Esophagus muscularis mucosa (tissue), 3 donors: ENCODE measurements around the gene TRABD2B.

Source experiments
- POLR2A ChIP-seq: fragments of 450-650 bp; IDR thresholded peaks from one replicate; pipeline ENCODE4 v1.6.1; 2017; ENCODE audit warnings: antibody characterized with exemption, moderate library complexity, mild to moderate bottlenecking, low read depth
- POLR2AphosphoS5 ChIP-seq, 2 donors: sonication (generic); formaldehyde crosslinking; IDR thresholded peaks; one replicate each; pipeline ENCODE4 v1.6.1; 2017; ENCODE audit warnings: antibody characterized with exemption in 2 of 2
- TF ChIP-seq, protein P1 (sequence below), 3 experiments: fragments of 200-600 bp in 2 of 3; fragments of 450-650 bp in 1 of 3; sonication (generic) in 2 of 3; IDR thresholded peaks; one replicate each; pipeline ENCODE4 v1.5.1; 2017 to 2019; ENCODE audit warnings: antibody characterized with exemption in 3 of 3, mild to moderate bottlenecking in 2 of 3, moderate library complexity in 1 of 3

DNA sequence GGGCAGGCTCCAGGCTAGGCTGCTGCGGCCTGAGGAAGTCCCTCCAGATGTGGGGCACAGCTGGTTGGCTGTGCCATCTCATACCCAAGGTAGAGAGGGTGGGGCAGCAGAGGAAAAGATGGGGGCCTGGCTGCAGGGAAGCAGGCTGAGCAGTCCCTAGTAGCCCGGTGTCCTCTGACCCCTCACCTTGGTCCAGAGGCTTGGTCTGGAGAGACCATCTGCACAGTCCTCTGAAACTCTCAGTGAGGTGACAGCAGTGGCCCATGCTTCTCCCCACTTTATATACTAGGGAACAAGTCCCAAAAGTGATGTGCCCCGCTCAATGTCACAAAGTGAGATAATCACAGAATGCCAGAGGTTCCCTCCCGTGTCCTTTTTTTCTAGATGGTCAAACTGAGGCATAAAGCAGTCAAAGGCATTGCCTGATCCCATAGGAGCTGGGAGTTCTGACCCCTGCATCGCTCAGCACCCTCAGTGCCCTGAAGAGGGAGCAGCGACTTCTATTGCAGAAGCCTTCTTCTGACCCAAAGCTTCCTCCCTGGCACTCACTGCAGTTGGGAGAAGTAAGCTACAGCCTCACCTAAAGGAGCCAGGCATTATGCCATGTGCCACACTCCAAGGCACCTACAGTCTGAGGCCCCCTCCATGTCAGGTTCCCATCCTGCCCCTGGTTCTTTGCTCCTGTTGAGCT, 45.5 kb downstream of the TRABD2B start:
- TF ChIP-seq POLR2AphosphoS5 (IDR thresholded peaks at IDR 0.05): no peak
- no peak for TF ChIP-seq POLR2A
- TF ChIP-seq, protein P1, sequence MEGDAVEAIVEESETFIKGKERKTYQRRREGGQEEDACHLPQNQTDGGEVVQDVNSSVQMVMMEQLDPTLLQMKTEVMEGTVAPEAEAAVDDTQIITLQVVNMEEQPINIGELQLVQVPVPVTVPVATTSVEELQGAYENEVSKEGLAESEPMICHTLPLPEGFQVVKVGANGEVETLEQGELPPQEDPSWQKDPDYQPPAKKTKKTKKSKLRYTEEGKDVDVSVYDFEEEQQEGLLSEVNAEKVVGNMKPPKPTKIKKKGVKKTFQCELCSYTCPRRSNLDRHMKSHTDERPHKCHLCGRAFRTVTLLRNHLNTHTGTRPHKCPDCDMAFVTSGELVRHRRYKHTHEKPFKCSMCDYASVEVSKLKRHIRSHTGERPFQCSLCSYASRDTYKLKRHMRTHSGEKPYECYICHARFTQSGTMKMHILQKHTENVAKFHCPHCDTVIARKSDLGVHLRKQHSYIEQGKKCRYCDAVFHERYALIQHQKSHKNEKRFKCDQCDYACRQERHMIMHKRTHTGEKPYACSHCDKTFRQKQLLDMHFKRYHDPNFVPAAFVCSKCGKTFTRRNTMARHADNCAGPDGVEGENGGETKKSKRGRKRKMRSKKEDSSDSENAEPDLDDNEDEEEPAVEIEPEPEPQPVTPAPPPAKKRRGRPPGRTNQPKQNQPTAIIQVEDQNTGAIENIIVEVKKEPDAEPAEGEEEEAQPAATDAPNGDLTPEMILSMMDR (IDR thresholded peaks at IDR 0.05): no peak
